Activated T-helper 2 cell treated with anti-CD3 and anti-CD28 coated beads, Interferon-gamma antibody, Interleukin-2, Interleukin-4, amounts not matched to agents 10 μg/mL and 5 μg/mL and 100 μg/mL, durations not matched to agents 14 hours and 24 hours and 36 hours (primary cell): Measurements from ENCODE around the gene ACSL6. TPM values are rescaled to one million over a fixed set of nuclear protein-coding genes. Genes with fewer than 3 reads are reported as not detected.
A peak's percentile ranks its signal among the peaks of the same experiment; 100 is the strongest.

Experiments used
- DNase-seq: peaks from one replicate; pipeline ENCODE4 v3.0.0; 2021; ENCODE audit warnings: low spot score
- H3K27ac Mint-ChIP-seq: one replicate; pipeline ENCODE4 v1.8.0; 2021; ENCODE audit warnings: mixed read lengths
- H3K27me3 Mint-ChIP-seq: one replicate; pipeline ENCODE4 v1.8.0; 2021; ENCODE audit warnings: low read depth, mixed read lengths
- H3K36me3 Mint-ChIP-seq: one replicate; pipeline ENCODE4 v1.8.0; 2021; ENCODE audit warnings: low read depth, mixed read lengths
- H3K4me1 Mint-ChIP-seq: one replicate; pipeline ENCODE4 v1.8.0; 2021; ENCODE audit warnings: low read depth, mixed read lengths
- H3K4me3 Mint-ChIP-seq: one replicate; pipeline ENCODE4 v1.8.0; 2021; ENCODE audit warnings: low read depth, mild to moderate bottlenecking, moderate library complexity, mixed read lengths
- H3K9me3 Mint-ChIP-seq: one replicate; pipeline ENCODE4 v1.8.0; 2021; ENCODE audit warnings: mixed read lengths
- intact Hi-C: fragments of 100-400 bp; cut with micrococcal nuclease; formaldehyde crosslinking; loops from one replicate; pipeline ENCODE4 v1.15.1; 2023
- total RNA-seq: library from RNA; stranded (reverse); gene quantifications from 2 replicates; pipeline ENCODE4 v1.2.3, GENCODE V29; 2022

Gene ACSL6
- total RNA-seq, 1 donor from 2014 or later, result 27.7 TPM

- Mint-ChIP-seq H3K4me1 (peaks cover 50% of the 10 kb centered on the region), H3K9me3 (no peaks in the 10 kb centered on the region), H3K27ac (peak overlapping the region; percentile 17), H3K27me3 (peaks cover 2% of the 10 kb centered on the region), H3K4me3 (no peak overlapping the region), H3K36me3 (no peaks in the 10 kb centered on the region)
- DNase-seq, result no peak
- intact Hi-C loops, result no loop called here
Measured at GRCh38 chr5:132054031-132054696, 42.7 kb upstream of the ACSL6 start.

DNA sequence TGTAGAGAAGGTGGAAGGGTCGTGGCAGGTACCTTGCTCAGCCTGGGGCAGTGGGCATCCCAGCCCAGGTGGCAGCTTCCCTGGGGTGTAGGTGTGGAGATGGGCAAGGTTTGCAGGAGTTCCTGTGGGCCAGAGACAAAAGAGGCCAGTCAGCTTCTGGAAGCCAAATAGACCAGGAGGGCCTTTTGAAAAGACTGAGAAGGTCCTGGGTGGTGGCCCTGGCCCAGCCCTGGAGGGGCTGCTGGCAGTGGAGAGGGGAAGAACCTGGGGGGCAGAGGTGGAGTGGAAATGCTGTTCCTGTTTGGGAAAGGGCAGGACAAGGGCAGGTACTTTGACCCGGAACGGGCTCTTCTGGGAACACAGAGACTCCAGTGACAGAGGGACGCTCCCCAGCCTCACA is 42.0 kb upstream of the ACSL6 start:
- Mint-ChIP-seq H3K4me3 (no peak overlapping the region), H3K4me1 (peaks cover 45% of the 10 kb centered on the region), H3K27ac (peak overlapping the region; percentile 24), H3K36me3 (no peaks in the 10 kb centered on the region), H3K9me3 (no peaks in the 10 kb centered on the region), H3K27me3 (peaks cover 2% of the 10 kb centered on the region)
- intact Hi-C loops, result no loop called here
- DNase-seq, result no peak

DNA sequence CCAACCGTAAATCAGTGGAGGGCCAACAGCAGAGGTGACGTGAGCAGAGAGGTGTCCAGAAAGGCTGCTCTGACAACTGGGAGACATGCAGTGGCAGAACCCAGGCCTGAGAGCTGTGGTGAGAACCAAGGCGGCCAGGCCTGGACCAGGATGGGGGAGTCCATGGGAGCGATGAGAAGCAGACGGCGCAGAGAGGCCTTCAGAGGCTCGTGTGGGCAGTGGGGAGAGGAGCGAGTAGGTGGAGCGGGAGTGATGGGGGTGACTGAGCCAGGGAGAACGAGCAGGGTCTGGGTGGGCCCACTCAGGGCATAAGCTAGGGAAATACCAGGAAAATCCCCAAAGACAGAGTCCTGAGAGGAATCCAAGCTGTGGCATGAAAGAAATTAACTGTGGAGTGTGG is 41.1 kb upstream of the ACSL6 start:
- Mint-ChIP-seq H3K27ac (peak overlapping the region; percentile 20), H3K4me3 (no peak overlapping the region), H3K36me3 (no peaks in the 10 kb centered on the region), H3K27me3 (peaks cover 2% of the 10 kb centered on the region), H3K4me1 (peaks cover 41% of the 10 kb centered on the region), H3K9me3 (no peaks in the 10 kb centered on the region)
- intact Hi-C loops, result no loop called here
- DNase-seq, result no peak

DNA sequence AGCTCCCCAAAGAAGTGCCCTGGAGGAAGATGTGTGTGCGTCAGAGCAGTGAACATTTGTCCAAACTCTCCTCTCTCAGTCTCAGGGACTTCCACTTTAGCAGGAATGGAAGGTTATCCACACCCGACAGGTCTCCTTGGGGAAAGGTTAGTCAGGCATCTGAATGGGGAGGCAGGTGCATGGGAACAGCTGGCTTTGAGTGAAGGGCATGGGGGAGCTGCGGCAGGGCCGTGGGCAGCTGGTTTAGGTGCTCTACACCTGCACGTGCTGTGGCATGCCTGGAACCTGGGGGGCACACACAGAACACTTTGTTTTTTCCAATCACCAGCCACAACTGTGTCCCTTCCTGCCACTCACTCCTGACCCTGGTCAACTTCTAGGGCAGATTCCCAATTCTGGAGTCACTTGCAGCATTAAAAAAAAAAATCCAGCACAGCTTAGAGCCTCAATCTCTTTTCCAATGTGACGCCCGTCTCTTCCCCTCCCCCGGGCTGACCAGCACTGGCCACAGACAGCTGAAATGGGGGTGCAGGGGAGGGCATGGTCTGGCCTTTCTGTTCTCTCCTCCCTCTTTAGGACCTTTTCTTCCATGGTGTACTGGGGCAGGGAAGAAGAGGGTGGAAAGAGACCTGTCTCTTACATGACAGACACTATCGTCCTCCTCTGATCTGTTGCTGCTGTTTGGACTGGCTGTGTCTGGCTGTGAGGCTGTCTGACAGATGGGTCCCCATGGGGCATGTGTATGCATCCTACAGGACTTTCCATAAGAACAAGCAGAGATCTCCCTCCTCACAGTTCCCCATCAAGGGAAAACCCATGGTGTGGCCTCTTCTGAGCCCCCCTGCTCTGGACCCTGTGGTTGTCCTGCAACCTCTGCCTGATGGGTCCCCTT is 39.4 kb upstream of the ACSL6 start:
- no peaks in the 10 kb centered on the region for H3K9me3 Mint-ChIP-seq
- H3K4me3 Mint-ChIP-seq, result no peak overlapping the region
- peaks cover 2% of the 10 kb centered on the region for H3K27me3 Mint-ChIP-seq
- no peaks in the 10 kb centered on the region for H3K36me3 Mint-ChIP-seq
- H3K27ac Mint-ChIP-seq, result no peak overlapping the region
- intact Hi-C loops, result no loop called here
- H3K4me1 Mint-ChIP-seq, result peaks cover 29% of the 10 kb centered on the region
- DNase-seq, result no peak

- no peaks in the 10 kb centered on the region for H3K36me3 Mint-ChIP-seq
- no peaks in the 10 kb centered on the region for H3K9me3 Mint-ChIP-seq
- intact Hi-C loops, result no loop called here
- DNase-seq, result no peak
- no peak overlapping the region for H3K27ac Mint-ChIP-seq
- peaks cover 21% of the 10 kb centered on the region for H3K4me1 Mint-ChIP-seq
- peaks cover 2% of the 10 kb centered on the region for H3K27me3 Mint-ChIP-seq
- no peak overlapping the region for H3K4me3 Mint-ChIP-seq
Measured at GRCh38 chr5:132050136-132050535, 38.7 kb upstream of the ACSL6 start.

- no peaks in the 10 kb centered on the region for H3K36me3 Mint-ChIP-seq
- intact Hi-C loops, result no loop called here
- H3K27ac Mint-ChIP-seq, result no peak overlapping the region
- no peak for DNase-seq
- H3K9me3 Mint-ChIP-seq, result no peaks in the 10 kb centered on the region
- H3K4me1 Mint-ChIP-seq, result peaks cover 15% of the 10 kb centered on the region
- H3K4me3 Mint-ChIP-seq, result no peak overlapping the region
- H3K27me3 Mint-ChIP-seq, result peaks cover 4% of the 10 kb centered on the region
Measured at GRCh38 chr5:132049559-132049958, 38.1 kb upstream of the ACSL6 start.

DNA sequence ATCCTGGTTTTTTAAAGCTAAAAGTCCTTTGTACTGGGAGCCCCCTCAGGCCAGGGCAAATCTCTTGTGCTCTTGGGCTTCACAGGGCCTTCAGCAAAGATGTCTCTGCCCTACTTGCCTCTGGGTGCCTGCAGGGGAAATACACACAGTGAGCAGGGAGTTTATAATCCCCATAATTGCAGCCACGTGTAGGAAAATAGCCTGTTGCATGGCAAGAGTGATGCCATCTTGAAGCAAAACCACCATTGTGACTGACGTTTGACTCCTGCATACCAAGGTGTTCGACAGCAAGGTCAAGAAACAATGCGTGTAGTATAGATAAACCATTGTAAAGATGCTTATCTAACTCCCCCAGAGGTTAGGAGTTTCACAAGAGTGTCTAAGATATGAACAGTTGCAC is 37.6 kb upstream of the ACSL6 start:
- Mint-ChIP-seq H3K9me3 (no peaks in the 10 kb centered on the region), H3K4me1 (peaks cover 10% of the 10 kb centered on the region), H3K36me3 (peaks cover 3% of the 10 kb centered on the region), H3K4me3 (no peak overlapping the region), H3K27ac (no peak overlapping the region), H3K27me3 (peaks cover 4% of the 10 kb centered on the region)
- DNase-seq, result no peak
- intact Hi-C loops, result no loop called here

GRCh38 chr5:132046880-132047299 is 35.4 kb upstream of the ACSL6 start:
- Mint-ChIP-seq H3K4me1 (peaks cover 6% of the 10 kb centered on the region), H3K4me3 (no peak overlapping the region), H3K27ac (no peak overlapping the region), H3K27me3 (peaks cover 7% of the 10 kb centered on the region), H3K9me3 (peaks cover 6% of the 10 kb centered on the region), H3K36me3 (peaks cover 3% of the 10 kb centered on the region)
- intact Hi-C loops, result no loop called here
- DNase-seq, result no peak

- Mint-ChIP-seq H3K27ac (no peak overlapping the region), H3K4me1 (peaks cover 14% of the 10 kb centered on the region), H3K27me3 (peaks cover 29% of the 10 kb centered on the region), H3K36me3 (peaks cover 3% of the 10 kb centered on the region), H3K4me3 (no peak overlapping the region), H3K9me3 (peaks cover 19% of the 10 kb centered on the region)
- intact Hi-C loops, result no loop called here
- no peak for DNase-seq
Measured at GRCh38 chr5:132044207-132044606, 32.7 kb upstream of the ACSL6 start.

- intact Hi-C loops, result loop anchor here (2.0 kb wide), 1 partner anchor 15 kb away; no protein-coding TSS in a partner anchor
- H3K9me3 Mint-ChIP-seq, result peaks cover 44% of the 10 kb centered on the region
- H3K36me3 Mint-ChIP-seq, result peaks cover 3% of the 10 kb centered on the region
- no peak overlapping the region for H3K27ac Mint-ChIP-seq
- DNase-seq, result no peak
- peaks cover 36% of the 10 kb centered on the region for H3K27me3 Mint-ChIP-seq
- peaks cover 25% of the 10 kb centered on the region for H3K4me1 Mint-ChIP-seq
- H3K4me3 Mint-ChIP-seq, result no peak overlapping the region
Measured at GRCh38 chr5:132037353-132037752, 25.9 kb upstream of the ACSL6 start.

GRCh38 chr5:132033122-132033521 is 21.7 kb upstream of the ACSL6 start:
- Mint-ChIP-seq H3K4me3 (no peak overlapping the region), H3K27me3 (peaks cover 23% of the 10 kb centered on the region)

GRCh38 chr5:132032196-132032595 is 20.7 kb upstream of the ACSL6 start:
- Mint-ChIP-seq H3K4me1 (peaks cover 20% of the 10 kb centered on the region), H3K36me3 (peaks cover 5% of the 10 kb centered on the region), H3K9me3 (peaks cover 16% of the 10 kb centered on the region), H3K27me3 (peaks cover 21% of the 10 kb centered on the region), H3K4me3 (no peak overlapping the region), H3K27ac (no peak overlapping the region)
- intact Hi-C loops, result no loop called here
- no peak for DNase-seq

More at GRCh38 chr5:132033122-132033521, 21.7 kb upstream of the ACSL6 start:
- H3K27ac Mint-ChIP-seq, result no peak overlapping the region
- intact Hi-C loops, result no loop called here
- DNase-seq, result no peak
- H3K9me3 Mint-ChIP-seq, result peaks cover 20% of the 10 kb centered on the region
- peaks cover 18% of the 10 kb centered on the region for H3K4me1 Mint-ChIP-seq
- peaks cover 5% of the 10 kb centered on the region for H3K36me3 Mint-ChIP-seq

GRCh38 chr5:132030610-132031009 is 19.2 kb upstream of the ACSL6 start:
- intact Hi-C loops, result no loop called here
- Mint-ChIP-seq H3K9me3 (peaks cover 16% of the 10 kb centered on the region), H3K27me3 (peaks cover 21% of the 10 kb centered on the region), H3K27ac (no peak overlapping the region), H3K4me3 (no peak overlapping the region), H3K4me1 (peaks cover 12% of the 10 kb centered on the region), H3K36me3 (peaks cover 5% of the 10 kb centered on the region)
- DNase-seq, result no peak
